HG02943 (cell line): Measurements from ENCODE around the gene SLC25A13.
A peak's percentile ranks its signal among the peaks of the same experiment; 100 is the strongest.
"Not testable (repeated sequence)": the region's sequence is repeated elsewhere in the genome, so short reads cannot be mapped to it uniquely, and the experiment has no call there.

ENCODE experiments used
- ATAC-seq: cut with Tn5 transposase; IDR thresholded peaks from one replicate; pipeline ENCODE4 v1.9.1; 2021; ENCODE audit warnings: mild to moderate bottlenecking, low read depth, moderate library complexity; ENCODE audit not compliant: unreplicated experiment

SLC25A13 gene, protein sequence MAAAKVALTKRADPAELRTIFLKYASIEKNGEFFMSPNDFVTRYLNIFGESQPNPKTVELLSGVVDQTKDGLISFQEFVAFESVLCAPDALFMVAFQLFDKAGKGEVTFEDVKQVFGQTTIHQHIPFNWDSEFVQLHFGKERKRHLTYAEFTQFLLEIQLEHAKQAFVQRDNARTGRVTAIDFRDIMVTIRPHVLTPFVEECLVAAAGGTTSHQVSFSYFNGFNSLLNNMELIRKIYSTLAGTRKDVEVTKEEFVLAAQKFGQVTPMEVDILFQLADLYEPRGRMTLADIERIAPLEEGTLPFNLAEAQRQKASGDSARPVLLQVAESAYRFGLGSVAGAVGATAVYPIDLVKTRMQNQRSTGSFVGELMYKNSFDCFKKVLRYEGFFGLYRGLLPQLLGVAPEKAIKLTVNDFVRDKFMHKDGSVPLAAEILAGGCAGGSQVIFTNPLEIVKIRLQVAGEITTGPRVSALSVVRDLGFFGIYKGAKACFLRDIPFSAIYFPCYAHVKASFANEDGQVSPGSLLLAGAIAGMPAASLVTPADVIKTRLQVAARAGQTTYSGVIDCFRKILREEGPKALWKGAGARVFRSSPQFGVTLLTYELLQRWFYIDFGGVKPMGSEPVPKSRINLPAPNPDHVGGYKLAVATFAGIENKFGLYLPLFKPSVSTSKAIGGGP

DNA sequence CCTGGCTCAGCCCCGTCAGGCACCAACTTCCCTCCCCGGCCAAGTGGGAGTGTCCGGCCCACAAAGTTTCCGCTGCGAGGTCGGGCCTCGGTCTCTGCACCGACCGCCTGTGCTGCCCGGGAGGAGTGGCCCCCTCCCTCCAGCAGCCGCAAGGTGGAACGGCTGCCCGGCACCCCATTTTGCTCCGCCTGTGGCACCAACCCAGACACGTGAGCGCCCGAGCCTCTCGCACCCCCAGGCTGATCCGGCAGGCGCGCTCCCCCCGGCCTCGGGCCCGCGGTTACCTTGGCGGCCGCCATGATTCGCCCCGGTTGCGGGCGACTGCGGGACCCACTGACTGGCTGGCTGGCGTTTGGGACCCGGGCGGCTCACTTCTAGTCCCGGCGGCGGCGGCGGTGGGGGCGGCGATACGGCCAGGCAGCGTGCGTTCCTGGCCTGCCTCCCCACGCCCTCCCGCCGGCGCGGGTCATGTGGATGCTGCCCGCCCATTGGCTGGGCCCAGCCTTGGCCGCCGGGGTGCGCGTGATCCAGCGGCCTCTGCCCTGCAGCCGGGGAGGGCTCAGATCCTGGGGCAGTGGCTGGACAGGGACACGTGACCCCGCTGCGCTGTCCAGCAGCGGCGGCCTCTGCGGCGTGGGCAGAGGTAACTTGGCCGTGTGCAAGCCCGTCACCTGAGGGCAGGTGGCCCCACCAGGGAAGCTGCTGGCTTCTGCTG, at the start of gene SLC25A13:
Gene SLC25A13, minus strand, starts transcription at position 441 of the 715 bp plus-strand sequence. Its CDS starts 142 bp downstream, at position 299.
- peak; percentile 69 for ATAC-seq

DNA sequence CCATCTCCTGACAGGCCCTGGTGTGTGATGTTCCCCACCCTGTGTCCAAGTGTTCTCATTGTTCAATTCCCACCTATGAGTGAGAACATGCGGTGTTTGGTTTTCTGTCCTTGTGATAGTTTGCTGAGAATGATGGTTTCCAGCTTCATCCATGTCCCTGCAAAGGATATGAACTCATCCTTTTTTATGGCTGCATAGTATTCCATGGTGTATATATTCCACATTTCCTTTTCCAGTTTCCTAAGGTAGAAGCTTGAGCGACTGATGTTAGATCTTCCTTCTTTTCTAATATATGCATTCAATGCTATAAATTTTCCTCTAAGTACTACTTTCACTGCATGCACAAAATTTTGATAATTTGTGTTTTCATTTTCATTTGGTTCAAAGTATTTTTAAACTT, 44.0 kb upstream of the SLC25A13 start:
- not testable (repeated sequence) for ATAC-seq

DNA sequence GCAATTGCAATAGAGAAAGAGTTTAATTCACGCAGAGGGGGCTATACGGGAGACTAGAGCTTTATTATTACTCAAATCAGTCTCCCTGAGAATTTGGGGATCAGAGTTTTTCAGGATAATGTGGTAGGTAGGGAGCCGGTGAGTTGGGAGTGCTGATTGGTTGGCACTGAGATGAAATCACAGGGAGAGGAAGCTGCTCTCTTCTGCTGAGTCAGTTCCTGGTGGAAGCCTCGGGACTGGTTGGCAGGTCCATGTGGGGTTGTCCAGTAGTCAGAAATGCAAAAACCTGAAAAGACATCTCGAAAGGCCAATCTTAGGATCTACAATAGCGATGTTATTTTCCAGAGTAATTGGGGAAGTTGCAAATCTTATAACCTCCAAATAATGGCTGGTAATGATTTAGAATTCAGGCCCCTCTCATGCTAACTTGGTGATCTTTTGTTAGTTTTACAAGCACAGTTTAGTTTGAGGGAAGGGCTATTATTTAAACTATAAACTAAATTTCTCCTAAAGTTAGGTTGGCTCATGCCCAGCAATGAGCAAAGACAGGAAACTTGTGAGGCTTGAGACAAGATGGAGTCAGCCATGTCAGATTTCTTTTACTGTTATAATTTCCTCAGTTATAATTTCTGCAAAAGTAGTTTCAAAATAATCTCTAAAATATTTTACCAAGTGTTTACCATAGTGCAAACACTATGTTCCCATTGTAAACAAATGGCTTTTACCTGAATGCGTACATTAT, 39.4 kb upstream of the SLC25A13 start:
- no peak for ATAC-seq

DNA sequence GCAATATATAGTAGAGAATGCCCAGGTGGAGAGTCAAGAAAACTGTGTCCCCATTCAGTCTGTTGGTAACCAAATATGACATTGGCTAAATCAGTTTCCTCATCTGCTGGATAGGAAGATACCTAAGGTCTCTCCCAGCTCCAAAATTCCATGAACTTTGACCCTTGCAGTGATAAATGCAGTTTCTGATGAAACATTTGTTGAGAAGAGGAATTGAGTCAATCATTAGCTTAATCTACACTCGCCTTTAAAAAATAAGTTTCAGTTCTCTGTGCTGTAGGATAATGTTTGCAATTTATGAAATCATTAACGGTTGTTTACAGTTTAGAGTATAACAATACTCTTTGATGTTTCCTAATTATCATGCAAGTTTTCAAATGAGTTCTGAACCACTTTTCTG, 38.0 kb upstream of the SLC25A13 start:
- ATAC-seq: peak; percentile 90

DNA sequence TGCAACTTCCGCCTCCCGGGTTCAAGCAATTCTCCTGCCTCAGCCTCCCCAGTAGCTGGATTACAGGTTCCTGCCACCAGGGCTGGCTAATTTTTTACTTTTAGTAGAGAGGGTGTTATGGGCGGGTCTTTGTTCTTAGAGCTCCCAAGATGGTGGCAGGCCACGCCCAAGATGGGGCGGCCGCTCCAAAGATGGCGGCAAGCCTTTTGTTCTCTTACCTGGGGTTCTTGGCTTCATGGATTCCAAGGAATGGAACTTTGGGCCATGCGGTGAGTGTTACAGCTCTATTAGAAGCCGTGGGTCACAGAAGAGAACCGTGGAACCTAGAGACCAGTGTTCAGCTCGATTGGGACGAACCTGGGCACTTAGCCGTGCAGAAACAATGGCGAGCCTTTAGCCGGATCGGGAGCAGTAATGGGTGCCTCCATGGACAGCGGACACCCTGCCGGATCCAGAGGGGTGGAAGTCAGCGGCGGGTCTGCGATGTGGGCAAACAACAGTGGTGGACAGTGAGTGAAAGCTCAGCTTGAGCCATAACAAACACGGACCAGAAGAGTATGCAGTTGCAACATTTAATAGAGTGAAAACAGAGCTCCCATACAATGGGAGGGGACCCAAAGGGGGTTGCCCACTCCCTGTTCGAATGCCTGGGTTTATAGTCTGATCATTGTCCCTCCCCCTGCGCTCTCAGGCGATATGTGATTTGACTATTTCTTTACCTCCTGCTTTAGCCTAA, 36.5 kb upstream of the SLC25A13 start:
- not testable (repeated sequence) for ATAC-seq

DNA sequence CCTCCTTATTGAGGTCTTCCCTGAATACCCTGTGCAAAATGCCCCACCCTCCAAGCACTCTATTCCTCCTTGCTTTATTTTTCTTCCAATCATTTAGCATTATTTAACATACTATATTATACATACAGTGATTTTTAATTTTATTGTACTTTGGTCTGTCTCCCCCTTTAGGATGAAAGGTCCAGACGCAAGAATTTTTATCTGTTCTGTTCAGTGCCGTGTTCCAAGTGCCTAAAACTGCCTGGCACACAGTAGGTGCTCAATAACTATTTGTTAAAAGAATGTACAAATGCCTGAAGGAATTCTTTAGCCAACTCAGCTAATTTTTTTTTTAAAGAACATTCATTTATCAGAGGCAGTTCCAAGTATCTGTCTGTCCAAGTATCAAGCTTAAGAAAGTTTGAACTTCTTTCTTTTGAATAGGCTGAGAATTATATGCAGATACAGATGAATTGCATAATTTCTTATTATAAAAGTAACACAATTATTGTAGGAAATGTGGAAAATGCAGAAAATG, 34.1 kb upstream of the SLC25A13 start:
- no peak for ATAC-seq

DNA sequence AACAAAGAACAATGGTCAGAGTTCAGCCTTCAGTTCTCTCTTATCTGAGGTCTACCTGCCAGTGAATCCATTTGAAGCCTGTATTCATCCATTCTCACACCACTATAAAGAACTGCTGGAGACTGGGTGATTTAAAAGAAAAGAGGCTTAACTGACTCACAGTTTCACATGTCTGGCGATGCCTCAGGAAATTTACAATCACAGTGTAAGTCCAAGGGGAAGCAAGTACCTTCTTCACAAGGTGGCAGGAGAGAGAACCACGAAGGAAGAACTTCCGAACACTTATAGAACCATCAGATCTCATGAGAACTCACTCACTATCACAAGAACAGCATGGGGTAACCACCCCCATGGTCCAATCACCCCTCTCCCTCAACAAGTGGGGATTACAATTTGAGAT, 33.0 kb upstream of the SLC25A13 start:
- no peak for ATAC-seq

DNA sequence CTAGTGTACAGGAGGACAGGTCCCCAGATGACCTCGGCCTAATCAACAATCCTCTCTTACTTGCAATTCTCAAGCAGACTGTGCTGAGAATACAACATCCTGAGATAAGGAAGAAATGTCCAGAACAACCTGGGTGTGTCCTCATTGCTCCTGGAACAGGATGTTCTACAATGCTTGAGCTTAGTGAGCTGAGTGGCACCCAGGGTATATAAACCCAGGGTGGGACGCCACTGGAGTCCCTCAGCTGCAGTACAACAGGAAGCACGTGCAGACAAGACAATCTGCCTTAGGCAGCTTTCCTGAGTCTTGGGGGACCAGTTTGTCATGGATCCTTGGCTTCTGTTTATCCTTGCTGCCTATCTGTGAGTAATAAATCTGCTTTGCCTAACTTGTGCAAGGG, 27.7 kb upstream of the SLC25A13 start:
- ATAC-seq: no peak

DNA sequence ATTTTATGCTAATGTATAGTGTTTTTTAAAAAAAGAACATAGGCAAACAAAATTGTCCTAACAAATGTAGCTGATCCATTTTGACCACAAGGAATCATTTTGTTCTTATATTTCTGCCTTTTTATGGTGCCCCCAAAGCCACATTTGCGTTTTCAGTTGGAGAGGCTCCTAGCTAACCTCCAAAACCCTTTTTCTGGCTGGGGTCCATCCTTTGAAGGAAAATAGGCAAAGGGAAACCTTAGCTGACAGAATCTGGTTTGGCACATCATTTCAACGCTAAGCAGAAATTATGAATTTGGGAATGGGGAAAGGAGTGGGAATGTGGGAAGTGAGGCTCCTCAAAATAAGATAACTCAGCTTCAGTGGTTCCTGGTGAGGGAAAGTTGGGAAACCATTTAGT, 25.6 kb upstream of the SLC25A13 start:
- no peak for ATAC-seq

DNA sequence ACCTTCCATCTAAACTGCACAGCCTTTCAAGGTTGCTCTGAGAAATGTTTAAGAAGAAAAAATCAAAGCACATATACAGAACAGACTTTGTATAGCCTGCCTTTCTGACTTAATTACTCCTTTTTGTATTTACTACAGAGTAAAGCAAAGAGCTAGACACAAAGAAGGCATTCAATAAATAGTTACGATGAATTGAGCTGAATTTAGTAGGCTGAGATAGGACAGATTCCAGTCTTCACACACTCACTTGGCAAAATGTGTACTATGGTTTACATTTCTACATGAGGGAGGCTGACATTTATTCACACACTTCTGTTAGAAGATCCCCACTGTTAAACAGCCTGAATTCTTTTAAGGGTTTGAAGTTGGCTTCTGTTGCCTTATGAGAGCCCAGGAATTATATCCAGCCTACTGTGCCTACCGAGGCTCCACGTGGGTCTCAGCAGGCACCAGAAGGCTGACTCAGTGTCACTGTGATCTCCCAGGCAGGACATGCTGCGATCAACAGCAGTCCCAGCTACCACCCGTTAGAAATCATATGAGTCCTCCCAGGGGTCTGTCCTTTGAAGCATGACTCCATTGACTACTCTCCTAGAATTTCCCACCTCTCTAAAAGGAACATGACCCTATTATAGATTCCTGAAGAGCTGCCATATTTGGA, 24.5 kb upstream of the SLC25A13 start:
- ATAC-seq: no peak

DNA sequence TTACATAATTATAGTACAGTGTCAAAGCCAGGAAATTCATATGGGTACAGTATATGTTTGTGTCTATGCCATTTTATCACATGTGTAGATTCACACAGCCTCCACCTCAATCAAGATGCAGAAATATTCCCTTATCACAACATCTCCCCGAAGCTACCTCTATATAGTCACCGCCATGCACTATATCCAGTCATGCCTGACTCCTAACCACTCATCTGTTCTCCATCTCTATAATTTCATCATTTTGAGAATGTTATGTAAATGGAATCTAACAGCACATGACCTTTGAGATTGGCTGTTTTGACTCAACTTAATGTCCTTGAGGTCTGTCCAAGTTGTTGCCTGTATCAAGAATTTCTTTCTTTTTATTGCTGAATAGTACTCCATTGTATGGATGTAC, 22.3 kb upstream of the SLC25A13 start:
- no peak for ATAC-seq

DNA sequence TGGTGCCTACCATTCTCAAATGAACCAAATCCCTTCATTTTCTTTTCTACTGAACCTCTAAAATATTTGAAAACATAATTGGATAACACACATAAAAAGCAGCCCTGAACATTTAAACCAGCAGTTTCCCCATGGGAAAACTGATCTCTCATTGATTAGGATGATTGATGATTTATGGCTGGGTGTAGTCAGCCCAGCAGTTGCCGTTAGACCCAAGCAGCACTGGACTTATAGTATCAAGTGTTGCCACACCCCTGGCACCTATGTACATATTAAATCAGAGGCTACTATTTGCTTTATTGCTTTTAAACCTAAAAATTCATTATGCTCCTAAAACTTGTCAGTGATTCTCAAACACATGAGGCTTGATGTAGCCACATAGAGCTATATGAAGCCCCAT, 20.2 kb upstream of the SLC25A13 start:
- ATAC-seq: no peak

DNA sequence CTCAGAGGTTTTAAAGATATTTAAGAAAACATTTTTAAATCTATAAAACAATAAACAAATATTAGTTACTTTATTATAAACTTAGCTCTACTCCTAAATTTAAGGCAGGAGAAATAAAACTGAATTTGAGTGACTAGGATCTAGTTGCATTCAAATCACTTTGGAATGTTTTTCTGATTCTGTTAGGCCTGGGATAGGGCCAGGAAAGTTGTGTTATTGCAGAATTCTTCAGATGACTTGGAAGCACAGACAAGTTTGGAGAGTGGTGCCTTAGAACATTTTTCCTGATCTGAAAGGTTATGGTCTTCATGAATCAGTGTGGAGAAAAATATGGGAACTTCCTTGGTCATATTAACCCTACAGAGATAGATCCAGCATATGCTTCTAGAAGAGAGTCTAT, 15.6 kb upstream of the SLC25A13 start:
- ATAC-seq: no peak

DNA sequence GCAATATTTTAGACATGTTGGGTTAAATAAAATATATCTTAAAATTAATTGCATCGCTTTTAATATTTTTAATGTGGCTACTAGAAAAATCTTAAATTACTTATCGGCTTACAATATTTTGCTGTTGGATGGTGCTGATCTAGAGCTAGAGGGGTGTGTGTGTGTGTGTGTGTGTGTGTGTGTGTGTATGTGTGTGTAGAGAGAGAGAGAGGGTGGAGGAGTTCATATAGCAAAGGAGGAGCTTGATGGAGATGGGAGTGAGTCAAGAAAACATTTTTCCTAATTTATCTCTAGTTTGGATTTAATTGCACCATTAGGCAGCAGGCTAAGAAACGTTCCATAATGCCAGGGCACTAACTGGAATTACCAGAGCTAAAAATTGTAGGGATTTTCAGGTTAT, 10.4 kb upstream of the SLC25A13 start:
- ATAC-seq: no peak

DNA sequence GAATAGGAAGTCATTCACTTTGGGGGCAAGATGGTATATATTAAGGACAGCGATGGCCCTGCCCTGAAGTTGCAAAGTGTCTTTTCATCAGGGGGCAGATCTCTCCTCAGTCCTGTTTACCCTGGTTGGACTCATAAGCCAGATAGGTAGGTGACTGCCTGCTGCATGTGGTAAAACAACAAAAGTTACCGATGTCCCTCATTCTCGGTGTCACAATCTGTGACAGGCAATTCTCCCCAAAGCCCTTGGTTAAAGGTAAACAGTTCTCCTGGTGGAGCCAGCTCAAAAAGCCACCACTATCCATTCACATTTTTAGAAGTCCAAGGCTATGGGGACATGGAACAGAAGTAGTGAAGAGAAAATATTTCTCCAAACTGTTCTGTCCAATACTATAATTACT, 9.9 kb upstream of the SLC25A13 start:
- no peak for ATAC-seq

DNA sequence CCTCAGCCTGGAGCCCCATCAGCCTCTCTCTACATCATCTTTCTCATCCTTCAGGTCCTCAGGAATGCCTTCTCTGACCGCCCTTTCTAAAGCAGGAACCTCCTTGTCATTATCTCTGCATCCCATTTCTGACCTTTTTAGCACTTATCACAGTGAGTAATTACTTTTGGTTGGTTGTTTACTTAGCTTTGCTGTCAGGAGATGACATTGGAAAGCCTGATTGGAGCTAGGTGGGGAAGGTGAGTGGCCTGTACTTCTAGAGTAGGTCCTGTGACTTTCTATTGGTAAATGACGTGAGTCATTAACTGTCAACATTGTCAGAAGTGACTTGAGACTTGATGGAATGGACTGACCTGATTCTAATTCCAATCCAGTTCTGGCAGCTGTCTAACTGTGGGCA, 9.3 kb upstream of the SLC25A13 start:
- ATAC-seq: no peak

DNA sequence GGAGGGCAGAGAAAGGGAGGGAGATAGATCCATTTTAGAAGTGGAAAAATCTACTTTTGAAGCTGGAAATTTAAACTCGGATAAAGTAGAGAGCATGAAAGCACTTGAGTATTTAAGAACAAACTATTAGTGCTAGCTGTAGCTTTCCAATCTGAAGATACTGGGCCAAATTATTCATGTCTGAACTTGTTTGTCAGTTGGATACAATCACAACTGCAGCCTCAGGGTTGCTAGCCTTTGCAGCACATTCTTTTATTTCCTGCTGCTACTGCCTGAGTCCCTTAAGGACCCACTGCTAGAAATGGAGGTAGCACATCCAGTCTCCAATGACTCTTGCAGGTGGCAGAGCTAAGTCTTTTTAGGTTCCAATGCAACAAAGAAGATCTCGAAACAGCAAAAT, 8.3 kb upstream of the SLC25A13 start:
- ATAC-seq: no peak

DNA sequence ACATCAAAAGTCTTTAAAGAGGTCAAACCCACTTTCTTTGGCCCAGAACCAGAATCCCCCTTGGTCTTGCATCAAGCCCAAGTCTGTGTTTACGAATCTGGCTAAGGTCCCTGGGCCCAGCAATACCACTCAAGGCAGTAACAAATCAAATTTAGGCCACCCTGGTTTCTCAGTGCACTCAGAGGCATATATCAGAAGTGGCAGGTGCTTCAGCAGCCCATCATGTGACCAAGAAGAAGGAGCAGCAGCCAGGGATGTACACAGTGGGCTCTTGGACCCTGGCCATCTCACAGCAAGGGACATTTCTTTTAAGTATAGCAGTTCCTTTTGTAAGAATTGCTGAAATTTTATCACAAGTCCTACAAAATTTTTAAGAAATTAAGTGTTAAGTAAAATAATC, 7.3 kb upstream of the SLC25A13 start:
- no peak for ATAC-seq

DNA sequence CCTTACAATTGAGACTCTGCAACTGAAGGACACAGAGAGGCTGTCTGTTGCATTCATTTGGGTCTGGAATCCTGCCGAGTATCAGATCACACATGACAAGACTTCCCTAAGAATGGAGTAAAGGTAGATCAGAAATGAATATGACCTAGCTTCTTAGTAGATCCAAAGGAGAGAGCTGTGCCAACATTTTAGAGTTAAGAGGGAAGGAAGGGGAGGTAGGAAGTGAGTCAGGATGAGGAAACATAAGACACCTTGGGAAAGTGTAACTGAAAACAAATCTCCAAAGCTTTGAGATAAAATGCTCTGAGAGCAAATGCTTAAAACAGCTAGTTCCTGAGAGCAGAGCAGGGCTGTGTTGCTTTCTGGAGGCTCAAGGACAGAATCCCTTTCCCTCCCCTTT, 6.1 kb upstream of the SLC25A13 start:
- no peak for ATAC-seq
